HG03135 (cell line): ENCODE results near the gene BRS3.
"Not testable (repeated sequence)": the region's sequence is repeated elsewhere in the genome, so short reads cannot be mapped to it uniquely, and the experiment has no call there.

ENCODE experiments used
- ATAC-seq: cut with Tn5 transposase; IDR thresholded peaks from one replicate; pipeline ENCODE4 v1.9.1; 2021; ENCODE audit warnings: mild to moderate bottlenecking, moderate library complexity; ENCODE audit not compliant: unreplicated experiment

BRS3 gene

GRCh38 chrX:136487647-136488046 lies at the start of gene BRS3:
Gene BRS3 (plus strand): TSS chrX:136487947. CDS start chrX:136488115, 168 bp downstream.
- no peak for ATAC-seq

- ATAC-seq: no peak
Measured at GRCh38 chrX:136438192-136438591, 49.6 kb upstream of the BRS3 start.

GRCh38 chrX:136445674-136446073 lies 42.1 kb upstream of the BRS3 start:
- ATAC-seq: not testable (repeated sequence)

GRCh38 chrX:136446208-136446607 lies 41.5 kb upstream of the BRS3 start:
- no peak for ATAC-seq

- ATAC-seq: no peak
Measured at GRCh38 chrX:136447308-136447707, 40.4 kb upstream of the BRS3 start.

GRCh38 chrX:136447968-136448367 lies 39.8 kb upstream of the BRS3 start:
- no peak for ATAC-seq

GRCh38 chrX:136450050-136450830 lies 37.5 kb upstream of the BRS3 start:
- ATAC-seq: no peak

- ATAC-seq: no peak
Measured at GRCh38 chrX:136452614-136453013, 35.1 kb upstream of the BRS3 start.

GRCh38 chrX:136453114-136453513 lies 34.6 kb upstream of the BRS3 start:
- ATAC-seq: no peak

- ATAC-seq: no peak
Measured at GRCh38 chrX:136453771-136454170, 34.0 kb upstream of the BRS3 start.

- no peak for ATAC-seq
Measured at GRCh38 chrX:136456133-136456532, 31.6 kb upstream of the BRS3 start.

- no peak for ATAC-seq
Measured at GRCh38 chrX:136457303-136457917, 30.3 kb upstream of the BRS3 start.

- ATAC-seq: no peak
Measured at GRCh38 chrX:136464589-136464988, 23.2 kb upstream of the BRS3 start.

GRCh38 chrX:136467303-136467702 lies 20.4 kb upstream of the BRS3 start:
- no peak for ATAC-seq

- no peak for ATAC-seq
Measured at GRCh38 chrX:136468391-136469103, 19.2 kb upstream of the BRS3 start.

GRCh38 chrX:136473663-136474062 lies 14.1 kb upstream of the BRS3 start:
- no peak for ATAC-seq

- no peak for ATAC-seq
Measured at GRCh38 chrX:136475236-136475635, 12.5 kb upstream of the BRS3 start.

- ATAC-seq: no peak
Measured at GRCh38 chrX:136476501-136476900, 11.2 kb upstream of the BRS3 start.

- no peak for ATAC-seq
Measured at GRCh38 chrX:136477026-136477425, 10.7 kb upstream of the BRS3 start.

GRCh38 chrX:136480383-136480782 lies 7.4 kb upstream of the BRS3 start:
- no peak for ATAC-seq

GRCh38 chrX:136488706-136489105 lies 959 bp downstream of the BRS3 start:
- no peak for ATAC-seq

- ATAC-seq: no peak
Measured at GRCh38 chrX:136491832-136492231, 4.1 kb downstream of the BRS3 start.
